HG03520 (cell line): ENCODE measurements around the gene SHISAL1.

ENCODE experiments used
- ATAC-seq: cut with Tn5 transposase; IDR thresholded peaks from one replicate; pipeline ENCODE4 v1.9.1; 2021; ENCODE audit warnings: mild to moderate bottlenecking, moderate library complexity; ENCODE audit not compliant: unreplicated experiment

The SHISAL1 gene

GRCh38 chr22:44312766-44313165 is at the start of gene SHISAL1:
Gene SHISAL1, minus strand, starts transcription at chr22:44312951. Its CDS starts 12,006 bp downstream, at chr22:44300945.
- ATAC-seq = no peak

DNA sequence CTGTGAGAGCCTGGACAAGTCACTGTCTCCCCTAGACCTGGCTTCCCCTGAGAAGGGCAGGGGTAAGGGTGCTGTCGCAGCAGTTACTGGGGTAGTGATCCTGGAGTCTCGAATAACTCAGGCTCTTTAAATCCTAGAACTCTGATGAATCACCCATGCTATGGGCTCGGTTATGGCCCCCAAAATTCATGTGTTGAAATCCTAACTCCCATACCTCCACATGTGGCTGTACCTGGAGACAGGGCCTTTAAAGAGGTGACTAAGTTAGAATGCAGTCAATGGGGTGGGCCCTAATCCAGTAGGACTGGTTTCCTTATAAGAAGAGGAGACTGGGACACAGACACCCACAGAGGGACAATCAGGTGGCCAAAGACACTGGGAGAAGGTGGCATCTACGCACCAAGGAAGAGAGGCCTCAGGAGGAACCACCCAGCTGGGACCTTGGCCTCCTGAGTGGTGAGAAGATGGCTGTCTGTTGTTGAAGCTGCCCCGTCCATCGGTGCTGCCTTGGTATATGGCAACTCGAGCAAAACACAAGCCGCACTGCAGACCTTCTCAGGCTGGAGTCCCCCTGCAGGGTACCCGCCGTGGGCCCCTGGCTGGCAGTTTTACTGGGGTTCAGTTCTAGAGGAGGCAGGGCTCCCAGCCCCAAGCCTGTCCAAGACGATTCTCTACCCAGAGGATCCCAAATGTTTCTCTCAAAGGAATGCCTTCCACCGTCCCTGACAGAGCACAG is 48.8 kb upstream of the SHISAL1 start:
- ATAC-seq = no peak

DNA sequence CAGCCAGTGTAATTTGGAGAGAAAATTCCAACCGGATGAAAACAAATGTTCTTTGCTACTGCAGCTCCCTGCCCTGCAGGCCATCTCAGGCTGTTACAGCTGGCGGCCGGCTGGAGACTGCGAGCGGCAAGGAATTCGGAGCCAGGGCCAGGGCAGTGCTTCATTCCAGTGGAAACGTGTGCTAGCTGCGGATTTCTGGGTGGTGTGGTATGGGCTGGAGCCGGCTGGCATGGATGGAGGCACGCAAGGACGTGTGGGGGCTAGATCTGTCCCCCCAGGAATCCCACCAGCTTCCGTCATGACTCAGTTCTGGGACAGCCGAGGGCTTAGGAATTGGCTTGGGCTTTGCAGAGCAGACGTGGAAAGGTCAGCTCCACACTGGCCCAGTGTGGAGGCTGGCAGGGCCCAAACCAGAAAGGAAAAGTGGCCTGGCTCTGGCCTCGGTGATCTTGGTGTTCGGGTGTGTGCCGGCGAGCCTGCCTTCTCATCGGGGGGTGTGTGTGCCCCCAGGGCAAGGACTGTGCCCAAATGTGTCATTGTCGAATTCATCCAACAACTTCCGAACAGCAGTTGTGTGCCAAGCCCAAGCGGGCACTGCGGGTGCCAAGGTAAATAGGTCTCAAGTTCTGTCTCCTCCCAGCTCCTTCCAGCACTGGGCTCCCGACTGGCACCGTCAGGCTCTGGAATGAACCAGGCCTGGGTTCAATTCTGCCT is 48.1 kb upstream of the SHISAL1 start:
- no peak for ATAC-seq

DNA sequence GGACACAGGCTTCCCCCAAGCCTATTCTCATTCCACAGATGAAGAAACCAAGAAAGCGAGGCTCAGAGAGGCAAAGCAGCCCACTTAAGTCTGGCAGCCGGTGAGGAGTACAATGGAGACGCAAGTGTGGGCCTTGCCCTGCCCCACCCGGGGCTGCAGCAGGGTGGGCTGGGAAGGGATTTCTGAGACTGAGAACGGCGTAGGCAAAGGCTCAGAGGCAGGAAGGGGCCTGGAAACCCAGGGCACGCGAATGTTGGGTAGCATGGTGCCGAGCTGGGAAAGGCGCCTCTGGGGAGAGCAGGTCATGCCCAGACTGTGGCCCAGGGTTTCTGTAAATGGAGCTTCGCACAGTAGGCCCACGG is 47.5 kb upstream of the SHISAL1 start:
- no peak for ATAC-seq

DNA sequence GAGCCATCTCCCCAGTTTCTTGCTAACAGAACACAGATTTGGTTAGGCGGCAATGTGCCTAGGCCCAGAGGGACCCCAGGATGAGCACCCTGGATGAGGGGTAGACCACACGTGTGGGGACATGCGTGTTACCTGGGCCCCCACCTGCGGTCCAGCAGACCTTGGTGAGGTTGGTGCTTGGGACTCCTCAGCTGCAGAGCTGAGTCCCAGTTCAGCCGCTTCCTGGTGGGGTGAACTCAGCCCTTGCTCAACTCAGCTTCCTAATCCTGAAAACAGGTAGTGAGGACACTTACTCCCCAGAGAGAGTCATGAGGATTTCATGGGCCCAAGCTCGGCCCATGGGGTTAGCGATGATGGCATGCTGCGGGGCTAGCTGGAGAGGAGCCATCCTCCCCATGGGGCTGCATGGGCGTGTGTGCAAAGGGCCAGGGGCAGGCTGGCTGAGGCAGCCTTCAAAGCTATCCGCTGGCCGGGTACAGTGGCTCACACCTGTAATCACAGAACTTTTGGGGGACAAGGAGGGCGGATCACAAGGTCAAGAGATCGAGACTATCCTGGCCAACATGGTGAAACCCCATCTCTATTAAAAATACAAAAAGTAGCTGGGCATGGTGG is 46.9 kb upstream of the SHISAL1 start:
- ATAC-seq = no peak

DNA sequence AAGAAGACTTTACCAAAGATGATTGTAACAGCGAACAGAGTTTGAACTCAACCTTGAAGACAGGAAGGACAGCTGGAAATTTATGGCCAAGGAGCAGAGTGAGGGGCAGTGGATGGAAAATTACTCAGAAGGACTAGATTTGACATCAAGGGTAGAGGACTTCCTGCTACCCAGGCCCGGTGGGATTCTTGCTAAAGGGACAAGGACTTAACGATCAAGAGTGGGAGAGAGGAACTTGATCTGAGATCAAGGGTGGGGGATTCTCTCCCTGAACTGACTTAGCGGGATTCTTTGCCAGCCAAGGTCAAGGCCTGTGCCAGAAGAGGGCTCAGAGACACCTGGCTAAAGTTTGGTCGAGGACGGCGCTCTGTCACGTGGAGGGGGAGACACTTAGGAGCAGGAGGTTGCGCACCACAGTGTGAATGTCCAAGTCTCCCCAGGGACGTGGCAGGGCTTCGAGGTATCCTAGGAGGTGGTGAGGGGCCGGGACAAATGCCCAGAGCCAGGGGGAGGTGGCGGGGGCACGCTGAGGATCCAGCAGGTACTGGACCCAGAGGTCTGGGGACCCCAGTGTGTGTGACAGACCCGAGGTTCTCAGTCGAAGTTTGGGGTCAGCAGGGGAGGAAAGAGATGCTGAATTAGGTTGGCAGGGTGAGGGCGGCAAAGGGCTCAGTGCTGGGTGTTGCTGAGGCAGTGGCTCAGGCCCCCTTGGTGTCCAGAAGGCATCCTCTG is 46.1 kb upstream of the SHISAL1 start:
- no peak for ATAC-seq

DNA sequence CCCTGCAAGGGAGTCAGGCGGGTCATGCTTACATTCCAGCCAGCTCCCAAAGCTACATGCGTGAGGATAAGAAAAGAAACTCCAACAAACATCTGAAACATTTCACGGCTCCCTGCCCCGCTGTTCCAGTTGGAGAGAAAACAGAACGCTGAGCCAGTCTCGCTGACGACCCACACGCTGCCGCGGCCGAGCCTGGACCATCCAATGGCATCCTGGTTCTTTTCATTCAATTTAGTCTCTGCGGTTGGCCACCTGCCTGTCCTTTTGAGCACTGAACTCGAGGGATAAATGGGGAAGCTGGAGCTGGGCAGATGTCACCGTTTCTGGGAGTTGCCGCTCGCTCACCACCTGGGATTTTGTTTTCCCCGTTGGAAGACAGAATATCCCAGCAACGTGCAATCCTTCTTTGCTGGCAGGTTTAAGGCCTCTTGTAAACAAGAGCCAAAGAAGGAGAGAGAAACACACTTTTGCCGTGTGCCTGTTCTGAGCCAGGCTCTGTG is 45.3 kb upstream of the SHISAL1 start:
- no peak for ATAC-seq

- ATAC-seq = no peak
These were observed 44.7 kb upstream of the SHISAL1 start for GRCh38 chr22:44357296-44357965.

DNA sequence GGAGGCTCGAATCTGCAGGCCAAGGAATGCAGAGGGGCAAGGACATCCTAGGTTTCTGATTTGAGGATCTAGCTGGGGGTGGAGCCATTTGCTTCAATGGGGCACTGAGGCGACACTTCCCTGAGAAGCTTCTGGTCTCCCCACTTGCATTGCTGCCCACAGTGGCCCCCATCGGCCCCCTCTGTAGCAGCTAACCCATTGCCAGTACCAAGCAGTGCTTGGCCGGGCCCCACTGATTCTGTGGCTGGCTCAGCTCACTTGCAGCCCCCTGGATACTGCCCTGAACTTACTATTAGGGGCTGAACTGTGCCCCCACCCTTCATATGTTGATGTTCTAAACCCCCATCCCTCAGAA is 42.9 kb upstream of the SHISAL1 start:
- no peak for ATAC-seq

GRCh38 chr22:44354288-44354687 is 41.5 kb upstream of the SHISAL1 start:
- no peak for ATAC-seq

- ATAC-seq = no peak
These were observed 40.3 kb upstream of the SHISAL1 start for GRCh38 chr22:44353041-44353440.

DNA sequence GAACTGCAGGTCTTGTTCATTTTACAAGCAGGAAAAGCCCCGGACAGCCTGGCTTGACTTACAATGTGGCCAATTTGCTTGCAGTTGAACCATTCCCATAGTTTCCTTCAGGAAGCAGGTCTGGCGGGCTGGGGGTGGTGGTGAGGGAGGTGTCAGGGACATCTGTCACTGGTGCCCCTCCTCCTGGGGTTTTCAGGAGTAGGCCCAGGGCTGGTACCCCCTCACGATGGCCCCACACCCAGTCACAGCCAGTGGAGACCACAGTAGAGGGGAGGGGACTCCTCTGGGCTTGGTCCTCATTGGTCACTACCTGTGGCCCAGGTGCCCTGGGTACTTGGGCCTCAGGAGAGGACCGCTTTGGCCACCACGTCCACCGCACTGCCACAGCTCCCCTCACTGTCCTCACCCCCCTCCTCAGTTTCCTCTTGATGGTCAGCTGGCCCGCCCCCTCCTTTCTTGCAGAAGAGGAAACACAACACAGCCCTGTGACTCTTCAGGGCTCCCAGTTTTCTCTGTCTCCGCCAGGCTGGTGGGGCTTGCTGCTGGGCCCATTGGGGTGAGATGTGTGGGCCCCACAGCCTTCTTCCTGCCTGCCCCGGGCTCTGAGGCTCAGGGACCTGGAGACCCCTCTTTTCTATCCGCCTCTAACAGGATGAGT is 39.8 kb upstream of the SHISAL1 start:
- ATAC-seq = no peak

DNA sequence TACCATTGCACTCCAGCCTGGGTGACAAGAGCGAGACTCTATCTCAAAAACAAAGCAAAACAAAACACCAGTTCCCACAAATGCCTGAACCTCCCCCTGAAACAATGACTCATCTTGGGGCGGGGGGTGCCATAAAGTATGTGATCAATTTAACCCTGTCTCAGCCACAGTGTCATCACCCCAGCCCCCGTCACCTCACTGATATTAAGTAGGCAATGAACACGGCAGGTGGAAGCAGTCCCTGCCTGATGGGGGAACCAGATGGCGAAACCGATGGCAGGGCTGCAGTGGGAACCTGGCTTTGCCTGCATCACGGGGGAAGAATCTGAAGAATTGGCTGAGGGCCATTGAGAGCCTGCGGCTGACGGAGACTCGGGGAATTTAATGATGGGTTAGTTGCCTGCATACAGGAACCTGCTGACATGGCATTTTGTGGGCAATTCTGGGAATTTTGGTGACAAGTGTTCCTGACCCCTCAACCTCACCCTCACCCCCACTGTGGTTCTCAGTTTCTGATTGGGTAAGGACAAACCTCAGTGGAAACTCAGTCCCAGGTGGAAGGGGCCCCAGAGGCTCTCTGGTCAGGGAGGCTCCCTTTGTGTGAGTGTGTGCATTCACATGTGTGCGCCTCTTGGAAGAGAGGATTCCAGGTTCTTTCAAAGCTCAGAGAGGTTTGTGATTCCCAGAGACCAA is 39.1 kb upstream of the SHISAL1 start:
- no peak for ATAC-seq

DNA sequence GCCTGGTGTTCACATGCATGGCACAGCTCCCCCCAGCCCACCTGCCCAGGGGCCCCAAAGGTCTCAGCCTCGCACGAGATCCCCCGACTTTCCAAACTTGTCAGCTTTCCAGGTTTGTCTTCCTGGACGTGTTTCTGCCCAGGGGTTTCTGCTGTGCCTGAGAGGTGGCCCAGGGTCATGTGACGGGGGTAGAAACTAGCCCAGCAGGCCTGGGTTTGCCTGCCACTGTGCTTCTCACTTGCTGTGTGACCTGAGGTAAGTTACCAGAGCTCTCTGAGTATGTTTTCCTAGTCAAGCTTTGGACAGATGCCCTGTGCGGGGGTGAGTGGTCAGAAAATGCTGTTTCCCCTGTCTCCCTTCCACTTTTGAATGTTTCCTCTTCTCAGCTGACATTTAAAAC is 38.3 kb upstream of the SHISAL1 start:
- no peak for ATAC-seq

GRCh38 chr22:44349594-44349993 is 36.8 kb upstream of the SHISAL1 start:
- ATAC-seq = no peak

- no peak for ATAC-seq
These were observed 36.3 kb upstream of the SHISAL1 start for GRCh38 chr22:44348971-44349560.

DNA sequence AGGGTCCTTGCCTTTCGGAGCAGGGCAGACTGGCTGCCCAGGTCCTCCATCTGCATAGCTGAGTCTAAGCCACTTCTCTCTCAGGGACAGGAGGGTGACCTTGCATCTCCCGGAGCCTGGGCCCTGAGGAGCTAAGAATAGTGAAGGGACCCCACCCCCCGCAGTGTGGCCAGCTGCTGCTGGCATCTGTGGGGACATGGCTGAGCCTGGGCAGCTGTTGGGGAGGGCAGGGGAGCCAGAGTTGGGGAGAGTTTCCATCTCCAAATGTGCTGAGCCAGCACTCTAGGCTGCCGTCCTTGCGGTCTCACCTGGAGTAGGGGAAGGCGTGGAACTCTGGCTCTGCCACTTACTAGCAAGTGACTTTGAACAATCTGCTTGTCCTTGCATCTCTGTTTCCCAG is 34.8 kb upstream of the SHISAL1 start:
- ATAC-seq = no peak

DNA sequence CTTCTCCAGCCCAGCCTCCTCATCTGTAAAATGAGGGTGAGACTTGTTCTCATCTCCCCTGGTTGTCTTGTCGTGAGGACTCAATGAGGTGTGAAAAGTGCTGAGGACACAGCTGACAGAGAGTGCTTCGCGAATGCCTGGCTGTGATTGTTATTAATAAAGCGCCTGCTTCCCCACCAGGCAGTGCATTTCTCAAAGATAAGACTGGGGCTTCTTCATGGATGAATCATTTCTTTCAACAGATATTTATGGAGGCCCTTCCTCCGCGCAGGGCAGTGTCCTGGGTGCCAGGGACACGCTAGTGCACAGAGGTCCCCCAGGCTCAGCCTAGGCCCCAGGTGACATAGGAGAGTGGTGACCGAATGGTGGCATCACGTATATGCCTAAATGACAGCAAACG is 34.3 kb upstream of the SHISAL1 start:
- ATAC-seq = no peak

- no peak for ATAC-seq
These were observed 33.1 kb upstream of the SHISAL1 start for GRCh38 chr22:44345872-44346271.
